ENCODE measurements around the gene FGF8. TPM values are rescaled to one million over a fixed set of nuclear protein-coding genes. Genes with fewer than 3 reads are reported as not detected.
A peak's percentile ranks its signal among the peaks of the same experiment; 100 is the strongest.

Gene FGF8
- total and polyA plus RNA-seq, 9 of the 15 experiments (the other 6 are each of a cell fraction or from before 2014, with no cell fraction given), result 0.13 to 0.82 (median 0.37) TPM; not detected in 5

- peaks cover 5 to 19% of the 10 kb centered on the region in 2 experiments; a peak in 4 of 5 replicates for H3K4me1 ChIP-seq (replicated peaks in 1 of 2; ENCODE audit: control insufficient read depth in 2 of 2, insufficient read depth in 2 of 2, low read length in 2 of 2)
- no peaks in the 10 kb centered on the region for H3K36me3 ChIP-seq (ENCODE audit: control insufficient read depth, insufficient read depth, low read length)
- WGBS (ENCODE audit: insufficient coverage, low coverage, missing lambda C conversion rate), result 11% methylated on average over 18 of the region's 19 CpGs
- H4K20me1 ChIP-seq (replicated peaks; ENCODE audit: control insufficient read depth, insufficient read depth, low read length), result no peaks in the 10 kb centered on the region
- H3K27me3 ChIP-seq (ENCODE audit: control insufficient read depth in 2 of 2, insufficient read depth in 2 of 2, low read length in 2 of 2), result no peaks in the 10 kb centered on the region
- no peaks in the 10 kb centered on the region for H3K9me3 ChIP-seq (replicated peaks; ENCODE audit: control insufficient read depth, insufficient read depth, low read depth, low read length)
- H3K27ac ChIP-seq (ENCODE audit: extremely low read depth, low read depth, low read length), result peak overlapping the region; percentile 37; the same call in 2 of the 3 replicates
- no peaks in the 10 kb centered on the region for H3K79me2 ChIP-seq (ENCODE audit: control insufficient read depth, insufficient read depth, low read length)
- no peak overlapping the region for H3K4me3 ChIP-seq
- peak overlapping the region; percentile 57 for H3K4me2 ChIP-seq (ENCODE audit: insufficient read depth, low read length)
- H3K9me1 ChIP-seq (ENCODE audit: control insufficient read depth, insufficient read depth, low read length), result no peaks in the 10 kb centered on the region
- no TSS peak for BruUV-seq (replicated peaks)
- DNase-seq (ENCODE audit: extremely low read depth in 1 of 4, low spot score in 3 of 4) (peak; percentile 34 to 76 (median 52)), FAIRE-seq (peak; percentile 91), ATAC-seq (peak; percentile 88)
- intact Hi-C loops (cut with micrococcal nuclease), result no loop called here
- in situ Hi-C loops (cut with MboI), result no loop called here
- H2AFZ ChIP-seq (ENCODE audit: low read depth, low read length), result peak overlapping the region; percentile 87
- H3K9ac ChIP-seq (ENCODE audit: insufficient read depth in 1 of 2, low read depth in 2 of 2, low read length in 2 of 2), result peak overlapping the region; percentile 48 to 89
- ChIA-PET POLR2A (interaction anchor here (0.6 to 1.2 kb wide), 8 partner anchors 9 to 683 kb away, joined by 3 to 5 read pairs (median 4); partner anchors contain the start of gene CUEDC2), CTCF (ENCODE audit: low intra/inter-chr PET ratio) (no interaction called here)
- TF ChIP-seq SMAD2 (IDR thresholded peaks at IDR 0.05; ENCODE audit: low read depth, low read length) (no peak), ZNF551 (CRISPR knock-in tag; IDR thresholded peaks at IDR 0.05) (no peak), PTBP1 (IDR thresholded peaks at IDR 0.05; ENCODE audit: low read depth, low read length) (no peak), GATAD2A (IDR thresholded peaks at IDR 0.05) (0 out of 2 replicates have a peak, but pooled peaks have one; percentile 49), HIVEP1 (CRISPR knock-in tag; IDR thresholded peaks at IDR 0.05) (no peak), ZNF212 (CRISPR knock-in tag; IDR thresholded peaks at IDR 0.05) (no peak), ZFP36 (IDR thresholded peaks at IDR 0.05; ENCODE audit: low read depth, low read length, partially characterized antibody) (no peak), HNRNPLL (IDR thresholded peaks at IDR 0.05; ENCODE audit: low read depth, low read length, poor library complexity, severe bottlenecking) (no peak), HDAC6 (IDR thresholded peaks at IDR 0.05; ENCODE audit: low read depth, low read length) (no peak), SMAD4 (CRISPR knock-in tag; conservative IDR thresholded peaks at IDR 0.05) (peak; percentile 72), DMBX1 (CRISPR knock-in tag; IDR thresholded peaks at IDR 0.05; ENCODE audit: borderline replicate concordance) (peak; percentile 64), MBD2 (IDR thresholded peaks at IDR 0.05; ENCODE audit: borderline replicate concordance, low read depth) (no peak)
- TF ChIP-seq, protein P1, sequence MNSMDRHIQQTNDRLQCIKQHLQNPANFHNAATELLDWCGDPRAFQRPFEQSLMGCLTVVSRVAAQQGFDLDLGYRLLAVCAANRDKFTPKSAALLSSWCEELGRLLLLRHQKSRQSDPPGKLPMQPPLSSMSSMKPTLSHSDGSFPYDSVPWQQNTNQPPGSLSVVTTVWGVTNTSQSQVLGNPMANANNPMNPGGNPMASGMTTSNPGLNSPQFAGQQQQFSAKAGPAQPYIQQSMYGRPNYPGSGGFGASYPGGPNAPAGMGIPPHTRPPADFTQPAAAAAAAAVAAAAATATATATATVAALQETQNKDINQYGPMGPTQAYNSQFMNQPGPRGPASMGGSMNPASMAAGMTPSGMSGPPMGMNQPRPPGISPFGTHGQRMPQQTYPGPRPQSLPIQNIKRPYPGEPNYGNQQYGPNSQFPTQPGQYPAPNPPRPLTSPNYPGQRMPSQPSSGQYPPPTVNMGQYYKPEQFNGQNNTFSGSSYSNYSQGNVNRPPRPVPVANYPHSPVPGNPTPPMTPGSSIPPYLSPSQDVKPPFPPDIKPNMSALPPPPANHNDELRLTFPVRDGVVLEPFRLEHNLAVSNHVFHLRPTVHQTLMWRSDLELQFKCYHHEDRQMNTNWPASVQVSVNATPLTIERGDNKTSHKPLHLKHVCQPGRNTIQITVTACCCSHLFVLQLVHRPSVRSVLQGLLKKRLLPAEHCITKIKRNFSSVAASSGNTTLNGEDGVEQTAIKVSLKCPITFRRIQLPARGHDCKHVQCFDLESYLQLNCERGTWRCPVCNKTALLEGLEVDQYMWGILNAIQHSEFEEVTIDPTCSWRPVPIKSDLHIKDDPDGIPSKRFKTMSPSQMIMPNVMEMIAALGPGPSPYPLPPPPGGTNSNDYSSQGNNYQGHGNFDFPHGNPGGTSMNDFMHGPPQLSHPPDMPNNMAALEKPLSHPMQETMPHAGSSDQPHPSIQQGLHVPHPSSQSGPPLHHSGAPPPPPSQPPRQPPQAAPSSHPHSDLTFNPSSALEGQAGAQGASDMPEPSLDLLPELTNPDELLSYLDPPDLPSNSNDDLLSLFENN (IDR thresholded peaks at IDR 0.05; ENCODE audit: low read depth in 2 of 2, low read length in 2 of 2), result no peak
- TF ChIP-seq, protein P2, sequence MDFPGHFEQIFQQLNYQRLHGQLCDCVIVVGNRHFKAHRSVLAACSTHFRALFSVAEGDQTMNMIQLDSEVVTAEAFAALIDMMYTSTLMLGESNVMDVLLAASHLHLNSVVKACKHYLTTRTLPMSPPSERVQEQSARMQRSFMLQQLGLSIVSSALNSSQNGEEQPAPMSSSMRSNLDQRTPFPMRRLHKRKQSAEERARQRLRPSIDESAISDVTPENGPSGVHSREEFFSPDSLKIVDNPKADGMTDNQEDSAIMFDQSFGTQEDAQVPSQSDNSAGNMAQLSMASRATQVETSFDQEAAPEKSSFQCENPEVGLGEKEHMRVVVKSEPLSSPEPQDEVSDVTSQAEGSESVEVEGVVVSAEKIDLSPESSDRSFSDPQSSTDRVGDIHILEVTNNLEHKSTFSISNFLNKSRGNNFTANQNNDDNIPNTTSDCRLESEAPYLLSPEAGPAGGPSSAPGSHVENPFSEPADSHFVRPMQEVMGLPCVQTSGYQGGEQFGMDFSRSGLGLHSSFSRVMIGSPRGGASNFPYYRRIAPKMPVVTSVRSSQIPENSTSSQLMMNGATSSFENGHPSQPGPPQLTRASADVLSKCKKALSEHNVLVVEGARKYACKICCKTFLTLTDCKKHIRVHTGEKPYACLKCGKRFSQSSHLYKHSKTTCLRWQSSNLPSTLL (IDR thresholded peaks at IDR 0.05), result no peak
Observed at GRCh38 chr10:101749047-101750016, 26.6 kb downstream of the FGF8 start.

Data from K562 (cell line).